ENCODE data around the gene PAM.
"Not testable (repeated sequence)": the region's sequence is repeated elsewhere in the genome, so short reads cannot be mapped to it uniquely, and the experiment has no call there.

The PAM gene

DNA sequence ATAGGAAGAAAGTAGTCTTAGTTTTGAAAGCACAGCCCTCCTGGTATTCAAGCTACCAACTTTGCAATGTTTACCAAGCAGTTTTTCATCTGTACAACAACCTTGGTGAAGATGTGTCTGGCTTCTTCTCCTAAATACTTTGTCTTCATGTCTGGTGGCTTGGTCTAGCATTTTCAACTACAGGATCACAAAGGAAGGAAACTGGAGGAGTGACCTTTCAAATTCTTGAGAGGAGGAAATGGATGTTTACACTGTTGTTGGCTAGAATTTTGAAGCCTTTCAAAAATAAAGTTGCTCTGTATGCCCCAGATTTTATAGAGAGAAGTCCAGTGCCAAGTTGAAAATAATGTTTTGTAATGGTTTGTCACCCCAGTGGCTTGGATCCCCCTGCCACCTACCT is 16.3 kb downstream of the PAM start:
- no peaks in the 10 kb centered on the region for H3K27me3 ChIP-seq (ENCODE audit: control insufficient read depth, insufficient read depth, low read length)
- H3K4me1 ChIP-seq (ENCODE audit: control insufficient read depth, insufficient read depth, low read length): no peaks in the 10 kb centered on the region
- no peak overlapping the region for H3K4me3 ChIP-seq (ENCODE audit: low read length)
- no peaks in the 10 kb centered on the region for H3K36me3 ChIP-seq (ENCODE audit: control insufficient read depth, insufficient read depth, low read length)
- no peak overlapping the region for H3K9ac ChIP-seq (ENCODE audit: low read length)
- H3K9me3 ChIP-seq (ENCODE audit: control insufficient read depth, low read length): no peaks in the 10 kb centered on the region

DNA sequence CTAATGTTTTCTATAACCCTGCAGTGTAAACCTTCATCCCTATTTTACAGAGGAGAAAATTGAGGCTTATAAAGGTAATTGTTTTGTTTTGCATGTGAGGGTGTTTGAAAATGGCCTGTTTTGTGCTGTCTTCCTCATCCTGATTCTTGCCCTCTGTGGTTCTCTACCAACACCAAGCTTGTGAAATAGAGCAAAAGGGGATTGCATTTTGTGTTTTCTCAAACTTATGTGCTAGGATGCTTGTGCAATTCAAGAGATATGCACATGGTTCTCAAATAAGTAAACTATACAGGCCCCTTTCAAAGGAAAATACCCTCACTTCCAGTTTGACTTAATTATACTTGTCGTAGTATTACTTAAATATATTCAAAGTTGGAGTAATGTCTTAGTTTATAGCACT is 17.2 kb downstream of the PAM start:
- no peaks in the 10 kb centered on the region for H3K4me1 ChIP-seq (ENCODE audit: control insufficient read depth, insufficient read depth, low read length)

DNA sequence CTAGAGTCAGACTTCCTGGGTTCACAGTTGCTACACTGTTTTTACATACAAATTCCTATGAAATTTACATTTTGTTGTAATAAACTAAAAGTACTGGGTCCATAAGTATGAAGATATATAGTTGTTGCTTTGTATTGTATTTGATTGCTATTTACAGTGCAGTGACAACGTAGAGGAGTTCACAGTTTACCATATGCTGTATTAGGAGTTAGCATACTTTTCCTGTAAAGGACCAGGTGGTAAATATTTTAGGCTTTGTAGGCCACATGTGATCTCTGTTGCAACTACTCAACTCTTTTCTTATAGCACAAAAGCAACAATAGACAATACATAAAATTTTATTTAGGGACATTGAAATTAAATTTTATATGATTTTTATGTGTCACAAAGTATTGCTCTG is 18.0 kb downstream of the PAM start:
- no peaks in the 10 kb centered on the region for H3K36me3 ChIP-seq (ENCODE audit: control insufficient read depth, insufficient read depth, low read length)
- H3K4me1 ChIP-seq (ENCODE audit: control insufficient read depth, insufficient read depth, low read length): no peaks in the 10 kb centered on the region
- no peaks in the 10 kb centered on the region for H3K9me3 ChIP-seq (ENCODE audit: control insufficient read depth, low read length)
- no peak overlapping the region for H3K9ac ChIP-seq (ENCODE audit: low read length)
- no peaks in the 10 kb centered on the region for H3K27me3 ChIP-seq (ENCODE audit: control insufficient read depth, insufficient read depth, low read length)
- H3K4me3 ChIP-seq (ENCODE audit: low read length): no peak overlapping the region

More for the DNA sequence above, 17.2 kb downstream of the PAM start:
- Histone ChIP-seq H3K27me3 (ENCODE audit: control insufficient read depth, insufficient read depth, low read length) (no peaks in the 10 kb centered on the region), H3K4me3 (ENCODE audit: low read length) (no peak overlapping the region), H3K36me3 (ENCODE audit: control insufficient read depth, insufficient read depth, low read length) (no peaks in the 10 kb centered on the region), H3K9me3 (ENCODE audit: control insufficient read depth, low read length) (no peaks in the 10 kb centered on the region), H3K9ac (ENCODE audit: low read length) (no peak overlapping the region)

DNA sequence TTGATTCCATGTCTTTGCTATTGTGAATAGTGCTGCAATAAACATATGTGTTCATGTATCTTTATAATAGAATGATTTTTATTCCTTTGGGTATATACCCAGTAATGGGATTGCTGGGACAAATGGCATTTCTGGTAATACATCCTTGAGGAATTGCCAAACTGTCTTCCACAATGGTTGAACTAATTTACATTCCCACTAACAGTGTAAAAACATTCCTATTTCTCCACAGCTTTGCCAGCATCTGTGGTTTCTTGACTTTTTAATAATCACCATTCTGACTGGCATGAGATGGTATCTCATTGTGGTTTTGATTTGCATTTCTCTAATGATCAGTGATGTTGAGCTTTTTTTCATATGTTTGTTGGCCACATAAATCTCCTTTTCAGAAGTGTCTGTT is 20.7 kb downstream of the PAM start:
- not testable (repeated sequence) for H3K27me3 ChIP-seq (ENCODE audit: control insufficient read depth, insufficient read depth, low read length); H3K9me3 ChIP-seq (ENCODE audit: control insufficient read depth, low read length); H3K9ac ChIP-seq (ENCODE audit: low read length); H3K4me1 ChIP-seq (ENCODE audit: control insufficient read depth, insufficient read depth, low read length); H3K36me3 ChIP-seq (ENCODE audit: control insufficient read depth, insufficient read depth, low read length); H3K4me3 ChIP-seq (ENCODE audit: low read length)

DNA sequence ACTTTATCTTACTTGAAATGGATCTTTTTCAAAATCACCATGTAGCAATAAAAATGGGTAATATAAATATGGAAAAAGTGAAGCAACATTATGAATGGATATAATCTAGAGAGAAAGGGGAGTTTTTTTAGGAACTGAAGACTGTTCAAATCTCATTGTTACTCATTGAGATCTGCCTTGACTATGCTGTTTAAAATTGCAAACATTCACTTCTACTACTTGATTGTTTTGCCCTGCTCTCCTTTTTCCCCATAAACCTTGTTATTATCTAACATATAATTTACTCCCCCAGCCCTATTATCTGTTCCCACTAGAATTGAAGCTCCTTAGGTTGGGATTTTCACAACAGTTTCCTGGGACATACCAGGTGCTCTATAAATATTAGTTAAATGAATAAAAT is 22.0 kb downstream of the PAM start:
- Histone ChIP-seq H3K9me3 (ENCODE audit: control insufficient read depth, low read length) (no peaks in the 10 kb centered on the region), H3K4me1 (ENCODE audit: control insufficient read depth, insufficient read depth, low read length) (no peaks in the 10 kb centered on the region), H3K36me3 (ENCODE audit: control insufficient read depth, insufficient read depth, low read length) (no peaks in the 10 kb centered on the region), H3K27me3 (ENCODE audit: control insufficient read depth, insufficient read depth, low read length) (no peaks in the 10 kb centered on the region), H3K4me3 (ENCODE audit: low read length) (no peak overlapping the region), H3K9ac (ENCODE audit: low read length) (no peak overlapping the region)

DNA sequence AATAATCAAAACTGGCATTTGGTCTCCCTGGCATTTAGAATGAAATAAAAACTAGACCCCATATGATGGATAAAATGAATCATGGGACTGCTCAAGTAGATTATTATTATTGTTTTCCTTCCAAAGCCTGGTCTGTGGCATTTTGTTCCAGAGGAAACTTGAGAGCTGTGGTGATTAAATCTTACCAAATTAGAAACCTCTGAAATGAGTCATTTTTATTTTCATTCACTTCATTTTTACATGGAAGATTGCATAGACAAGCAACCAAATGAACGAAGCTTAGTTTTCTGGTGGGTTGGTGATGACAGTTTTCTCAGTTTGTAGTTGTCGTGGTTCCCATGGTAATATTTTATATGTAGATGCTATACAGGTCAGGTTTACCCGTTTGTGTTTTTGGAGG is 23.4 kb downstream of the PAM start:
- H3K9ac ChIP-seq (ENCODE audit: low read length): no peak overlapping the region
- no peaks in the 10 kb centered on the region for H3K4me1 ChIP-seq (ENCODE audit: control insufficient read depth, insufficient read depth, low read length)
- no peaks in the 10 kb centered on the region for H3K9me3 ChIP-seq (ENCODE audit: control insufficient read depth, low read length)
- no peaks in the 10 kb centered on the region for H3K27me3 ChIP-seq (ENCODE audit: control insufficient read depth, insufficient read depth, low read length)
- H3K4me3 ChIP-seq (ENCODE audit: low read length): no peak overlapping the region
- no peaks in the 10 kb centered on the region for H3K36me3 ChIP-seq (ENCODE audit: control insufficient read depth, insufficient read depth, low read length)

DNA sequence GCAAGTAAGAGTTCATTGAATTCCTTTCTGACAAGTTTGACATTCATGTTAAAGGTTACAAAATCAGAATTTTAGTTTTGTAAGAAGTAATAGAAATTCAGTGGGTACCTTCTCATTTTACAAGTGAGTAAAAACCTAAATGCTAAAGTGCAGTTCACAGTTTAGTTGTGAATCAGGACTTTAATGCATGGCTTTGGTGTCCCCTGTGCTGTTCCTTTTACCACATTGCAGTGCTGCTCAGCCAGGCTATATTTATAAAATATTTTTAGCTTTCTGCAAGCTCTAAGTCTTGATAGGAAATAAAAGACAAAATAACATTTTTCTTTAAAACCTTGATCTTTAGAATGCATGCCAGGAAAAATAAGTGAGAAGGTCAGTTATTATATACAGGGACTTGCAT is 26.3 kb downstream of the PAM start:
- Histone ChIP-seq H3K36me3 (ENCODE audit: control insufficient read depth, insufficient read depth, low read length) (no peaks in the 10 kb centered on the region), H3K27me3 (ENCODE audit: control insufficient read depth, insufficient read depth, low read length) (no peaks in the 10 kb centered on the region), H3K9ac (ENCODE audit: low read length) (no peak overlapping the region), H3K4me3 (ENCODE audit: low read length) (no peak overlapping the region), H3K9me3 (ENCODE audit: control insufficient read depth, low read length) (no peaks in the 10 kb centered on the region), H3K4me1 (ENCODE audit: control insufficient read depth, insufficient read depth, low read length) (no peaks in the 10 kb centered on the region)

DNA sequence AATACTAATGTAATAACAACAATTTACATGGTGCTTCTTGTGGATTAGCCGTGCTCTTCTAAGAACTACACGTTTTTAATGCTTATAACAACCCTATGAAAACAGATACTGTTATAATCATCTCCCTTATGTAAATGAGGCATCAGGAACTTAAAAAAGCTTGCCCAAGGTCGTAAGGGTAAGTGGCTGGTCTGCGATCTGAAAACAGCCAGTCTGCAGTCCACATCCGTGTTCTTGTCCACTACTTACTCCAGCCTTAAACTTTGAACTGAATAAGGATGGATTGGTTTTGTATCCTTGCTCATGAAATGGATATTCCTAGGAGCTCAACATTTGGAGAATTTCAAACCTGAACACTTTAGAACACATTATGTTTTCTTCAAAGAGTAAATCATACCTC is 26.7 kb downstream of the PAM start:
- Histone ChIP-seq H3K9ac (ENCODE audit: low read length) (no peak overlapping the region), H3K27me3 (ENCODE audit: control insufficient read depth, insufficient read depth, low read length) (no peaks in the 10 kb centered on the region), H3K4me1 (ENCODE audit: control insufficient read depth, insufficient read depth, low read length) (no peaks in the 10 kb centered on the region), H3K4me3 (ENCODE audit: low read length) (no peak overlapping the region), H3K36me3 (ENCODE audit: control insufficient read depth, insufficient read depth, low read length) (no peaks in the 10 kb centered on the region), H3K9me3 (ENCODE audit: control insufficient read depth, low read length) (no peaks in the 10 kb centered on the region)

DNA sequence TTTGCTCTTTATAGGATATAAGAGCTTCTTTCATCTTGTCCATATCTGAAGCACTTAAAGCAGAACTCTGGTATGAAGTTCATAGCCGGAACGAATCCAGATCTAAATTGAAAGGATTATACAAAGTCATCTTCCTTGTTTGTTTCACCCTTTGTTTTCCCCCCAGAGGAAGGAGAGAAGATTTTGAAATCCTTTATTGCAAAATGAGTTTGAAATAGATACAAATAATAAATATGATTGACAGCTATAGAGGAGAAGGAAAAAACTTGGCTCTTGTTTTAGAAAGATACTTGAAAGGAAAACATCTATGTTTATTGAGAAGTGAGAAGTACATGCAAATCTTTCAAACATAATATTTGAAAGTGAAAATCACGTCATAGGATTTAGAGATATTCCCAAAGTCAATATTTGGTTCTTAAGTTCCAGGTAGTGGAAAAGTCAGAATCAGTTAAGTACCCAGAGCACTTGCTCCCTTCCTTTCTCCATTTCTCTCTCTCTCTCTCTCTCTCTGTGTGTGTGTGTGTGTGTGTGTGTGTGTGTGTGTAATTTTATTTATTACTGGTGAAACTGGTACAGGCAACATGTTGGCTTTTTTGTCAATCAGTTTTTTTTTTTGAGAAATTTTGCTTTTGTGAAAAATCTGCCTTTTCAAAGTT is 27.2 kb downstream of the PAM start:
- Histone ChIP-seq H3K27me3 (ENCODE audit: control insufficient read depth, insufficient read depth, low read length) (no peaks in the 10 kb centered on the region), H3K9ac (ENCODE audit: low read length) (no peak overlapping the region), H3K4me1 (ENCODE audit: control insufficient read depth, insufficient read depth, low read length) (no peaks in the 10 kb centered on the region)

DNA sequence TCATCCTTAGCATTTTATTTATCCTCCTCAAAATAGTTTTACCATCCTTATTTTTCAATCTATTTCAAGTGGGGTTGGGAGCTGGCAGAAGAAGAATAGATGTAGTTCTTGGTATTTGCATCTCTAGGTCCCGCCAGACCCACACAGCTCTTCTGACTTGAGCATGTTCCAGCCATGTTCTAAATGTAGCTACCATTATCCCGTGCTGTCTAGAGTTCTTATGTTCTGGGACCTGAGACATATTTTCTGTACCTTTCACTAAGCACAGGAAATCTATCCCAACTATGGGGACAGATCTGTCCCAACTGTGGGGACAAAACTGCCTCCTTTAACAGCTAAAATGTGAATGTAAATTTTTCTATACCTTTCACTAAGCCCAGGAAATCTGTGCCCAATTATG is 32.0 kb downstream of the PAM start:
- Histone ChIP-seq H3K27me3 (ENCODE audit: control insufficient read depth, insufficient read depth, low read length) (no peaks in the 10 kb centered on the region), H3K4me3 (ENCODE audit: low read length) (no peak overlapping the region), H3K4me1 (ENCODE audit: control insufficient read depth, insufficient read depth, low read length) (no peaks in the 10 kb centered on the region), H3K36me3 (ENCODE audit: control insufficient read depth, insufficient read depth, low read length) (no peaks in the 10 kb centered on the region), H3K9ac (ENCODE audit: low read length) (no peak overlapping the region), H3K9me3 (ENCODE audit: control insufficient read depth, low read length) (no peaks in the 10 kb centered on the region)

More for the DNA sequence above, 27.2 kb downstream of the PAM start:
- Histone ChIP-seq H3K36me3 (ENCODE audit: control insufficient read depth, insufficient read depth, low read length) (no peaks in the 10 kb centered on the region), H3K9me3 (ENCODE audit: control insufficient read depth, low read length) (no peaks in the 10 kb centered on the region), H3K4me3 (ENCODE audit: low read length) (no peak overlapping the region)

DNA sequence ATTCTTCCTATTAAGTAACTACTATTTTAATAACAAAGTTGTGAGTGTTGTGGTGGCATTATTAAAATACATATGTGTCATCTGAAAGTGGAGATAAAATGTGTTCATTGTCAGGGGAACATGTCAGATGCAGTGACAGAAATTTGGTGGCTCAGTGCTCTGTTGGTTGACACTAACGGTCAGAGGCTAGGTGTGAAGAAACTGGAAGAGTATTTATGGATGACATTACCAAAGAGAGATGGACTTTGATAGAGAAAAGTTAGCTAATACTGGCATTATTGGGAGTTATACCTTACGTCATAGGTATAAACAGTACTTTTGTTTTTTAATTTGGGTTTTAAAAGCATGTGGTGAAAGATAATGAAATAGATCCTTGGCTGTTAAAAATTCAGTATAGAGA is 33.7 kb downstream of the PAM start:
- Histone ChIP-seq H3K4me1 (ENCODE audit: control insufficient read depth, insufficient read depth, low read length) (no peaks in the 10 kb centered on the region), H3K9ac (ENCODE audit: low read length) (no peak overlapping the region), H3K9me3 (ENCODE audit: control insufficient read depth, low read length) (no peaks in the 10 kb centered on the region), H3K4me3 (ENCODE audit: low read length) (no peak overlapping the region), H3K36me3 (ENCODE audit: control insufficient read depth, insufficient read depth, low read length) (no peaks in the 10 kb centered on the region), H3K27me3 (ENCODE audit: control insufficient read depth, insufficient read depth, low read length) (no peaks in the 10 kb centered on the region)

DNA sequence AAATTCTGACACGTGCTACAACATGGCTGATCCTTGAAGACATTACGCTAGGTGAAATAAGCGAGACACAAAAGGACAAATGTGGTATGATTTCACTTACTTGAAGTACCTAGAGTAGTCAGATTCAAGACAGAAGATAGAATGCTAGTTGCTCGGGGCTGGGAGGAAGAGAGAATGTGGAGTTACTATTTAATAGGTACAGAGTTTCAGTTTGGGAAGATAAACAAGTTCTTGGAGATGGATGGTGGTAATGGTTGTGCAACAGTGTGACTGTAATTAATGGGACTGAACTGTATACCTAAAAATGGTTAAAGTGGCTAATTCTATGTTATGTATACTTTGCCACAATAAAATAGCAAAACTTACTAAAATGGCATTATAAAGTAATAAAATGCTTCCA is 34.4 kb downstream of the PAM start:
- Histone ChIP-seq H3K4me3 (ENCODE audit: low read length) (no peak overlapping the region), H3K9me3 (ENCODE audit: control insufficient read depth, low read length) (no peaks in the 10 kb centered on the region), H3K27me3 (ENCODE audit: control insufficient read depth, insufficient read depth, low read length) (no peaks in the 10 kb centered on the region), H3K36me3 (ENCODE audit: control insufficient read depth, insufficient read depth, low read length) (no peaks in the 10 kb centered on the region), H3K9ac (ENCODE audit: low read length) (no peak overlapping the region), H3K4me1 (ENCODE audit: control insufficient read depth, insufficient read depth, low read length) (no peaks in the 10 kb centered on the region)

DNA sequence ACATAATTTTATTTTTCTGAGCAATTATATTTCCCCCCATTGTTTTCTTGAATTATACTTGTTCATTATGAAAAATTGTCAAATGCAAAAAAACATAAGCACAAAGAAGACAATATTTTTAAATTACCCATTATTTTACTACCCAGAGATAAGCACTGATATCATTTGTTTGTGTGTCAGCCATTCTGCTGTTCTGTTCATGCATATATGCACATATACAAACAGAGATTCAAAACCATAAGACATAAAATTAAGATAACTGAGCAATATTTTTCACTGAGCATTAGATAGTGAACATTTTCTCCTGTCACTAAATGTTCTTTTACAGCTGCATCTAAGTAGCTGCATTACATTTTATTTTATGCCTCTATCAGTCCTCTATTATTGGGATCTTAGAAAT is 35.6 kb downstream of the PAM start:
- Histone ChIP-seq H3K27me3 (ENCODE audit: control insufficient read depth, insufficient read depth, low read length) (no peaks in the 10 kb centered on the region), H3K4me3 (ENCODE audit: low read length) (no peak overlapping the region), H3K4me1 (ENCODE audit: control insufficient read depth, insufficient read depth, low read length) (no peaks in the 10 kb centered on the region), H3K36me3 (ENCODE audit: control insufficient read depth, insufficient read depth, low read length) (no peaks in the 10 kb centered on the region), H3K9me3 (ENCODE audit: control insufficient read depth, low read length) (no peaks in the 10 kb centered on the region), H3K9ac (ENCODE audit: low read length) (no peak overlapping the region)

Measured in mucosa of stomach (tissue), 1 donor.